Measurements from ENCODE around the gene TCF19. TPM values are rescaled to one million over a fixed set of nuclear protein-coding genes. Genes with fewer than 3 reads are reported as not detected.

The TCF19 gene
- total RNA-seq, 1 experiment from 2014 or later: 12.7 TPM

GRCh38 chr6:31139599-31139998 is 18.8 kb upstream of the TCF19 start (continued):
- TF ChIP-seq ZNF281 (CRISPR knock-in tag; IDR thresholded peaks at IDR 0.05) (no peak), ZNF425 (CRISPR knock-in tag; conservative IDR thresholded peaks at IDR 0.05) (no peak)

- peaks cover 28% of the 10 kb centered on the region for H3K36me3 Mint-ChIP-seq
- H3K4me1 Mint-ChIP-seq: peaks cover 46% of the 10 kb centered on the region
- no peak overlapping the region for H3K4me3 Mint-ChIP-seq
- ChIA-PET POLR2A (interaction anchor here (0.7 kb wide), 1 partner anchor 349 kb away, joined by 3 read pairs; no protein-coding TSS in a partner anchor), CTCF (interaction anchor here (0.7 to 4.2 kb wide), 6 partner anchors 18 to 226 kb away, joined by 3 to 49 read pairs (median 6); partner anchors contain the start of gene TCF19)
- ATAC-seq (no peak), DNase-seq (ENCODE audit: low spot score) (no peak)
- no peak overlapping the region for H3K27ac Mint-ChIP-seq
- no peak for TF ChIP-seq GRHL2 (CRISPR knock-in tag; IDR thresholded peaks at IDR 0.05; ENCODE audit: insufficient replicate concordance, severe bottlenecking)
- TF ChIP-seq SMAD3 (CRISPR knock-in tag; IDR thresholded peaks at IDR 0.05; ENCODE audit: borderline replicate concordance): no peak
- no peak for TF ChIP-seq E2F5 (CRISPR knock-in tag; IDR thresholded peaks at IDR 0.05)
- no peak for TF ChIP-seq FOXP1 (CRISPR knock-in tag; IDR thresholded peaks at IDR 0.05; ENCODE audit: borderline replicate concordance)
- TF ChIP-seq ZNF416 (CRISPR knock-in tag; IDR thresholded peaks at IDR 0.05): no peak
- TF ChIP-seq GABPB1 (CRISPR knock-in tag; IDR thresholded peaks at IDR 0.05): no peak
- TF ChIP-seq MLX (CRISPR knock-in tag; IDR thresholded peaks at IDR 0.05): no peak
- TF ChIP-seq FOXP4 (CRISPR knock-in tag; IDR thresholded peaks at IDR 0.05): no peak
- no peak for TF ChIP-seq FOXK1 (CRISPR knock-in tag; IDR thresholded peaks at IDR 0.05)
- no peak for TF ChIP-seq JAZF1 (CRISPR knock-in tag; IDR thresholded peaks at IDR 0.05)
- TF ChIP-seq TCF7 (CRISPR knock-in tag; IDR thresholded peaks at IDR 0.05; ENCODE audit: low read depth): no peak
- TF ChIP-seq USF2 (CRISPR knock-in tag; IDR thresholded peaks at IDR 0.05): no peak
- no peak for TF ChIP-seq ETV6 (CRISPR knock-in tag; IDR thresholded peaks at IDR 0.05)
- no peak for TF ChIP-seq JUN (CRISPR knock-in tag; IDR thresholded peaks at IDR 0.05)
- no peak for TF ChIP-seq AR (CRISPR knock-in tag; IDR thresholded peaks at IDR 0.05)
- no peak for TF ChIP-seq SMAD4 (CRISPR knock-in tag; IDR thresholded peaks at IDR 0.05)
- H3K27me3 Mint-ChIP-seq (ENCODE audit: low read depth): peaks cover 4% of the 10 kb centered on the region
- no peaks in the 10 kb centered on the region for H3K9me3 Mint-ChIP-seq
Measured at GRCh38 chr6:31140643-31141042, 17.7 kb upstream of the TCF19 start.

All from WTC11 (cell line).